ENCODE results near the gene LMF2.

Gene LMF2

DNA sequence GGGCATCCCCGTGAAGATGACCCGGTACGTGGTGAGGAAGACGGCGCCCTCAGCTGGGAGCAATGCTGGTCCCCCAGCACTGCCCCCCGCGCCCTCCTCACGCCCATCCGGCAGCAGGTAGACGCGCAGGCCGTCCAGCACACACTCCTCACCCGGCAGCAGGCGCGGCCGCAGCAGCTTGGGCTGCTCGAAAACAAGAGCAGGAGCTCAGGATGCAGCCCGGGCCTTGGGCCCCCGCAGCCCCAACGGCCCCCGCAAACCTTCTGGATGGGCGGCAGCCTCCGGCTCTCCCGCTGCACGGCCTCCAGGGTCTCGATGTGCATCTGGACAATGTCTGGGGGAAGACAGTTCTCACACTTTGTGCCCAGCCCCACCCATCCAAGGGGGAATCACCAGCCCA lies 46.0 kb downstream of the LMF2 start:
- DNase-seq, result no peak

DNA sequence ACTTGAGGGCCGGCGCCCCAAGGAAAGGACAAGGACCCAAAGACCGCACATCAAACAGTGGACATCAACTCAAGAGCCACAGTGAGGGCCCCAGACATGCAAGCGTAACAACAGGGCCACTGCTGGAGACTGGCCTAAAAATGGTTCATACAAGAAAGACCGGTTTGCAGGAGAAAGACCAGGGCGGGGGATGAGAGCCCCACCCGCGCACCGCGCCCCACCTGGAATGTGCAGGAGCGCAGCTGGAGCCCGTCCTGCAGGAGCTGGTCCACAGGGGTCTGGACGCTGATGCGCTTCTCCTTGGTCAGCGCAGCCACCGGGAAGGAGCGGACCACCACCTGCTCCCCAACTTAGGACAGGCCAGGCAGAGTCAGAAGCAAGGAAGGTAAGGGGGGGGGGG lies 46.6 kb downstream of the LMF2 start:
- no peak for DNase-seq

DNA sequence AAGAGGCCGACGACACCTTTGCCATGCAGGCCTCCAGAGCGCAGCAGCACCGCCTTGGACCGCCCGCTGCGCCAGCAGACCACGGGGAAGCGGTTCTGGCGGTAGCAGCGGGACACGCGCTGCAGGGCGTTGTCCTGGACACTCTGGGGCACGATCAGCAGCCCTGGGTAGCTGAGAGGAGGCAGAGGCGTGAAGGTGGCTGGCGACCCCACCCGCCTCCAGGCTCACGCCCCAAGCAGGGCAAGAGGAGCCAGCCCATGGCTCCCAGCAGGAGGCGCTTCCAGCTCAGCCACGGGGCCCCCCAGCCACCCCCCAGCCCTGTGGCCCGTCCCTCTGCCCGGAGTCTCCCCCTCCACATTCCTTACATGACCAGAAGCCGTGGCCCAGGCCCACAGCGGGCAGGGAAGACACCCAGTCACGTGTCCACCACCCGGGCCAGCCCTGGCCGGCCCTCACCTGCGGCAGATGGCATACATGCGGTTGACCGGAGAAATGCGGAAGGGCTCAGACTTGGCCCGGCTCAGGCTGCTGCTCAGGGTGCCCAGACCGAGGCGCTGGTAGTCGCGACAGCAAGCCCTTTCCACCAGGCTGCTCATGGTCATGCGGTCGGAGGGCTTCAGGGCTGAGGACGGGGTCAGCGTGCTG lies 47.9 kb downstream of the LMF2 start:
- DNase-seq, result no peak

DNA sequence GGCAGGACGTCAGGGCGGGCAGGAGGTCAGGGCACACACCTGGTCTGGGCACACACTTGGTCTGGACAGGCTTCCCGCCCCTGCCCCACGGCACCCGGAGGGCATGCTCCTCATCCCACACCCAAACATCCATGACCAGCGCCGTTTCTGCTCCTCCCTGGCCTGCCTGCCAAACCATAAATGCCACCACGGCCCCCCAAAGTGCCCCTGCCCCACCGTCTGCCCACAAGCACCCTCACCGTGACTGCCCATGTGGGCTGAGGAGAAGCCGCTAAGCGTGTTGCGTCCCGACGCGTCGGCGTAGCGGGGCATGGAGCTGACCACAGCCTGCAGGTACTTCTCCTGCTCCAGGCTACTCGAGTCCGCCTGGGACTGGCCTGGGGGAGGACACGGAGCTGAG lies 48.5 kb downstream of the LMF2 start:
- no peak for DNase-seq

- DNase-seq, result no peak
Measured at GRCh38 chr22:50456466-50457234, 50.9 kb downstream of the LMF2 start.

- DNase-seq, result no peak
Measured at GRCh38 chr22:50456026-50456425, 51.5 kb downstream of the LMF2 start.

GRCh38 chr22:50455201-50455600 lies 52.3 kb downstream of the LMF2 start:
- no peak for DNase-seq

- DNase-seq, result no peak
Measured at GRCh38 chr22:50454556-50455075, 52.9 kb downstream of the LMF2 start.
